ENCODE data around the gene FBXO2. TPM values are rescaled to one million over a fixed set of nuclear protein-coding genes. Genes with fewer than 3 reads are reported as not detected.
A peak's percentile ranks its signal among the peaks of the same experiment; 100 is the strongest.

FBXO2 gene
- total and polyA plus RNA-seq, 9 of the 15 experiments (the other 6 are each of a cell fraction or from before 2014, with no cell fraction given) = 0.04 to 1.9 (median 0.27) TPM

DNA sequence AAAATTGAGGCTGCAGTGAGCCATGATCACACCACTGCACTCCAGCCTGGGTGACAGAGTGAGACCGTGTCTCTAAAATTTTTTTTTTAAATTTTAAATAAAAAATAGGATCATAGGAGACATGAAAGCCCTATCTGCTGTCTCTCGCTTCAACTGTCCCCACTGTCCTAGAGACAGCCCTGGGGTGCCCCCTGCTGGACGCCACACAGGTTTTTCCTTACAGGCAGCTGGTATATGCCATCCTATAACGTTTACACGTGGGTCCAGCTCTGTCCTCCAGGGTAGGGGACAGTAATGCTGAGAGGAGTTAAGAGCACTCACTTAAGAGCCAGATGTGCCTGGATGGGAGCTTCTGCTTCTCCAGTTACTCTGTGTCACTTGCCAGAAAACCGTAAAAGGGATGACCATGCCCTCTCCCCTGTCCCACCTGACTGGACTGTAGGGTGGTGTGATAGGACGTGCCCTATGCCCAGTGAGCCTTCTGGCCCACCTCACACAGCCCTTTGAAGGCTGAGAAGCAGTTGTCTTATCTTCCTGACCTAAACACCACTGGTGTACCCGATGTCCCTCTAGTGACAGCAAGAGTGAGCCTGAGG is 8.5 kb downstream of the FBXO2 start (continued):
- TF ChIP-seq, protein P1, sequence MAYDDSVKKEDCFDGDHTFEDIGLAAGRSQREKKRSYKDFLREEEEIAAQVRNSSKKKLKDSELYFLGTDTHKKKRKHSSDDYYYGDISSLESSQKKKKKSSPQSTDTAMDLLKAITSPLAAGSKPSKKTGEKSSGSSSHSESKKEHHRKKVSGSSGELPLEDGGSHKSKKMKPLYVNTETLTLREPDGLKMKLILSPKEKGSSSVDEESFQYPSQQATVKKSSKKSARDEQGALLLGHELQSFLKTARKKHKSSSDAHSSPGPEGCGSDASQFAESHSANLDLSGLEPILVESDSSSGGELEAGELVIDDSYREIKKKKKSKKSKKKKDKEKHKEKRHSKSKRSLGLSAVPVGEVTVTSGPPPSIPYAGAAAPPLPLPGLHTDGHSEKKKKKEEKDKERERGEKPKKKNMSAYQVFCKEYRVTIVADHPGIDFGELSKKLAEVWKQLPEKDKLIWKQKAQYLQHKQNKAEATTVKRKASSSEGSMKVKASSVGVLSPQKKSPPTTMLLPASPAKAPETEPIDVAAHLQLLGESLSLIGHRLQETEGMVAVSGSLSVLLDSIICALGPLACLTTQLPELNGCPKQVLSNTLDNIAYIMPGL (CRISPR knock-in tag; IDR thresholded peaks at IDR 0.05) = no peak
- TF ChIP-seq, protein P2, sequence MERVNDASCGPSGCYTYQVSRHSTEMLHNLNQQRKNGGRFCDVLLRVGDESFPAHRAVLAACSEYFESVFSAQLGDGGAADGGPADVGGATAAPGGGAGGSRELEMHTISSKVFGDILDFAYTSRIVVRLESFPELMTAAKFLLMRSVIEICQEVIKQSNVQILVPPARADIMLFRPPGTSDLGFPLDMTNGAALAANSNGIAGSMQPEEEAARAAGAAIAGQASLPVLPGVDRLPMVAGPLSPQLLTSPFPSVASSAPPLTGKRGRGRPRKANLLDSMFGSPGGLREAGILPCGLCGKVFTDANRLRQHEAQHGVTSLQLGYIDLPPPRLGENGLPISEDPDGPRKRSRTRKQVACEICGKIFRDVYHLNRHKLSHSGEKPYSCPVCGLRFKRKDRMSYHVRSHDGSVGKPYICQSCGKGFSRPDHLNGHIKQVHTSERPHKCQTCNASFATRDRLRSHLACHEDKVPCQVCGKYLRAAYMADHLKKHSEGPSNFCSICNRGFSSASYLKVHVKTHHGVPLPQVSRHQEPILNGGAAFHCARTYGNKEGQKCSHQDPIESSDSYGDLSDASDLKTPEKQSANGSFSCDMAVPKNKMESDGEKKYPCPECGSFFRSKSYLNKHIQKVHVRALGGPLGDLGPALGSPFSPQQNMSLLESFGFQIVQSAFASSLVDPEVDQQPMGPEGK (CRISPR knock-in tag; IDR thresholded peaks at IDR 0.05; ENCODE audit: borderline replicate concordance) = no peak
- TF ChIP-seq CTBP1 (IDR thresholded peaks at IDR 0.05; ENCODE audit: borderline replicate concordance) = no peak
- no peak for TF ChIP-seq EGR1 (conservative IDR thresholded peaks at IDR 0.05)
- TF ChIP-seq TAL1 (IDR thresholded peaks at IDR 0.05) = no peak
- TF ChIP-seq, protein P3, sequence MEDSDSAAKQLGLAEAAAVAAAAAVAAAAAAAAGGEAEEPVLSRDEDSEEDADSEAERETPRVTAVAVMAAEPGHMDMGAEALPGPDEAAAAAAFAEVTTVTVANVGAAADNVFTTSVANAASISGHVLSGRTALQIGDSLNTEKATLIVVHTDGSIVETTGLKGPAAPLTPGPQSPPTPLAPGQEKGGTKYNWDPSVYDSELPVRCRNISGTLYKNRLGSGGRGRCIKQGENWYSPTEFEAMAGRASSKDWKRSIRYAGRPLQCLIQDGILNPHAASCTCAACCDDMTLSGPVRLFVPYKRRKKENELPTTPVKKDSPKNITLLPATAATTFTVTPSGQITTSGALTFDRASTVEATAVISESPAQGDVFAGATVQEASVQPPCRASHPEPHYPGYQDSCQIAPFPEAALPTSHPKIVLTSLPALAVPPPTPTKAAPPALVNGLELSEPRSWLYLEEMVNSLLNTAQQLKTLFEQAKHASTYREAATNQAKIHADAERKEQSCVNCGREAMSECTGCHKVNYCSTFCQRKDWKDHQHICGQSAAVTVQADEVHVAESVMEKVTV (CRISPR knock-in tag; IDR thresholded peaks at IDR 0.05) = peak; percentile 57; the same call in 1 of the 2 replicates
- TF ChIP-seq HNRNPH1 (optimal IDR thresholded peaks at IDR 0.05; ENCODE audit: low read depth, low read length) = no peak
- TF ChIP-seq DNMT1 (IDR thresholded peaks at IDR 0.05) = no peak
- TF ChIP-seq SAFB2 (IDR thresholded peaks at IDR 0.05; ENCODE audit: borderline replicate concordance, low read depth, low read length, severe bottlenecking) = no peak
- peak; percentile 46; the same call in 1 of the 2 replicates for TF ChIP-seq BHLHE40 (IDR thresholded peaks at IDR 0.05; ENCODE audit: low read length)
- peak; percentile 80; the same call in 1 of the 2 replicates for TF ChIP-seq STAG1 (CRISPR knock-in tag; IDR thresholded peaks at IDR 0.05; ENCODE audit: borderline replicate concordance)
- TF ChIP-seq HES1 (IDR thresholded peaks at IDR 0.05; ENCODE audit: low read depth) = no peak
- TF ChIP-seq TRIM25 (IDR thresholded peaks at IDR 0.05; ENCODE audit: borderline replicate concordance) = no peak
- no peak for TF ChIP-seq RCOR1 (IDR thresholded peaks at IDR 0.05; ENCODE audit: borderline replicate concordance in 1 of 2, low read depth in 2 of 2, low read length in 2 of 2)
- TF ChIP-seq CHD1 (IDR thresholded peaks at IDR 0.05; ENCODE audit: low read length) = no peak
- TF ChIP-seq TARDBP (IDR thresholded peaks at IDR 0.05) = no peak
- TF ChIP-seq, protein P4, sequence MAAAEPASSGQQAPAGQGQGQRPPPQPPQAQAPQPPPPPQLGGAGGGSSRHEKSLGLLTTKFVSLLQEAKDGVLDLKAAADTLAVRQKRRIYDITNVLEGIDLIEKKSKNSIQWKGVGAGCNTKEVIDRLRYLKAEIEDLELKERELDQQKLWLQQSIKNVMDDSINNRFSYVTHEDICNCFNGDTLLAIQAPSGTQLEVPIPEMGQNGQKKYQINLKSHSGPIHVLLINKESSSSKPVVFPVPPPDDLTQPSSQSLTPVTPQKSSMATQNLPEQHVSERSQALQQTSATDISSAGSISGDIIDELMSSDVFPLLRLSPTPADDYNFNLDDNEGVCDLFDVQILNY (CRISPR knock-in tag; IDR thresholded peaks at IDR 0.05) = no peak
- TF ChIP-seq XRCC5 (IDR thresholded peaks at IDR 0.05; ENCODE audit: low read depth, low read length) = peak; percentile 33; the same call in 1 of the 2 replicates

Data from K562 (cell line).